Sigmoid colon (tissue), 7 donors: ENCODE results near the gene PRR15L. TPM values are rescaled to one million over a fixed set of nuclear protein-coding genes. Genes with fewer than 3 reads are reported as not detected.

Experiments
- DNase-seq: peaks from one replicate; pipeline ENCODE4 v3.0.0-alpha.2; 2019
- H3K27ac ChIP-seq, 4 donors: fragments of 200-600 bp; sonication (generic); one replicate each; pipeline ENCODE4 v1.5.1; 2016 to 2019; ENCODE audit warnings: mild to moderate bottlenecking in 1 of 4
- H3K27me3 ChIP-seq, 3 donors: fragments of 200-600 bp; sonication (generic); one replicate each; pipeline ENCODE4 v1.5.1; 2019; ENCODE audit warnings: mild to moderate bottlenecking in 1 of 3
- H3K36me3 ChIP-seq, 4 donors: fragments of 200-600 bp; sonication (generic); one replicate each; pipeline ENCODE4 v1.5.1; 2016 to 2019
- H3K4me1 ChIP-seq, 4 donors: fragments of 200-600 bp; sonication (generic); one replicate each; pipeline ENCODE4 v1.5.1; 2017 to 2019
- H3K4me3 ChIP-seq, 4 donors: fragments of 200-600 bp; sonication (generic); one replicate each; pipeline ENCODE4 v1.5.1; 2017 to 2019; ENCODE audit warnings: mild to moderate bottlenecking in 2 of 4, moderate library complexity in 1 of 4
- H3K9me3 ChIP-seq, 4 donors: fragments of 200-600 bp in 3 of 4; sonication (generic) in 3 of 4; one replicate each; pipeline versions ENCODE4 v1.5.1 to v1.6.1; 2013 to 2019
- CTCF ChIP-seq, 4 experiments: fragments of 450-650 bp in 3 of 4; fragments of 200-600 bp in 1 of 4; IDR thresholded peaks; one replicate each; pipeline ENCODE4 v1.5.1; 2016 to 2019; ENCODE audit warnings: antibody characterized with exemption in 4 of 4, mild to moderate bottlenecking in 3 of 4, moderate library complexity in 2 of 4
- EP300 ChIP-seq, 4 donors: sonication (generic); formaldehyde crosslinking; IDR thresholded peaks; one replicate each; pipeline ENCODE4 v1.6.1; 2017; ENCODE audit warnings: antibody characterized with exemption in 4 of 4
- POLR2A ChIP-seq, 2 donors: fragments of 450-650 bp; IDR thresholded peaks; one replicate each; pipeline ENCODE4 v1.6.1; 2016; ENCODE audit warnings: antibody characterized with exemption in 2 of 2, mild to moderate bottlenecking in 2 of 2, moderate library complexity in 2 of 2
- POLR2AphosphoS5 ChIP-seq, 4 donors: sonication (generic); formaldehyde crosslinking; IDR thresholded peaks; one replicate each; pipeline ENCODE4 v1.6.1; 2017; ENCODE audit warnings: antibody characterized with exemption in 4 of 4
- WGBS, 2 donors: extraction: QIAGEN DNeasy Blood & Tissue Kit; methylation state at CpG; one replicate each; pipeline ENCODE4 v1.1.7; 2013; 5-methylcytosine and 5-hydroxymethylcytosine counted together
- intact Hi-C: fragments of 100-400 bp; cut with DNase I; formaldehyde crosslinking; loops from one replicate; pipeline ENCODE4 v1.15.1; 2023
- polyA plus RNA-seq, 3 donors: library from polyadenylated mRNA; stranded (reverse); fragments of 200-250 nt; gene quantifications; one replicate each; pipeline ENCODE4 v1.2.3, GENCODE V29; 2013
- total RNA-seq, 4 donors: library from RNA; depleted of rRNA; stranded (reverse); fragments of >200 nt; gene quantifications; one replicate each; pipeline ENCODE4 v1.1.0, GENCODE V29; 2016
- donor health status: healthy with polysubstance abuse.
- donor health status: Bipolar disorder and iron deficiency.
- donor health status: healthy.

The PRR15L gene
- total and polyA plus RNA-seq, 7 donors: 0.36 to 334 (median 251) TPM; not detected in 3

GRCh38 chr17:47982645-47983390 lies 25.1 kb upstream of the PRR15L start:
- intact Hi-C loops: no loop called here
- Histone ChIP-seq H3K4me1 (peaks cover 0 to 10% (median 9%) of the 10 kb centered on the region in 4 donors), H3K4me3 (no peak overlapping the region), H3K27ac (no peak overlapping the region), H3K36me3 (peaks cover 0 to 61% (median 21%) of the 10 kb centered on the region in 4 donors), H3K9me3 (no peaks in the 10 kb centered on the region), H3K27me3 (no peaks in the 10 kb centered on the region)
- no peak for DNase-seq
- TF ChIP-seq POLR2AphosphoS5 (IDR thresholded peaks at IDR 0.05) (no peak), EP300 (IDR thresholded peaks at IDR 0.05) (no peak), POLR2A (IDR thresholded peaks at IDR 0.05) (no peak), CTCF (IDR thresholded peaks at IDR 0.05) (no peak)
- WGBS, 2 donors: 80 to 89% methylated on average over 9 of the region's 9 CpGs

- Histone ChIP-seq H3K36me3 (peaks cover 0 to 67% (median 26%) of the 10 kb centered on the region in 4 donors), H3K9me3 (no peaks in the 10 kb centered on the region), H3K27ac (no peak overlapping the region), H3K27me3 (no peaks in the 10 kb centered on the region), H3K4me3 (no peak overlapping the region), H3K4me1 (peaks cover 0 to 3% (median 2%) of the 10 kb centered on the region in 4 donors)
- TF ChIP-seq POLR2A (IDR thresholded peaks at IDR 0.05) (no peak), CTCF (IDR thresholded peaks at IDR 0.05) (no peak), EP300 (IDR thresholded peaks at IDR 0.05) (no peak), POLR2AphosphoS5 (IDR thresholded peaks at IDR 0.05) (no peak)
- 84 to 86% methylated on average over 14 of the region's 14 CpGs for WGBS, 2 donors
- DNase-seq: no peak
- intact Hi-C loops: no loop called here
These were observed 24.5 kb upstream of the PRR15L start for GRCh38 chr17:47982091-47982617.

- H3K4me1 ChIP-seq: no peaks in the 10 kb centered on the region
- peaks cover 0 to 74% (median 29%) of the 10 kb centered on the region in 4 donors for H3K36me3 ChIP-seq
- 71 to 93% methylated on average over 9 of the region's 9 CpGs for WGBS, 2 donors
- H3K9me3 ChIP-seq: no peaks in the 10 kb centered on the region
- no peak for TF ChIP-seq EP300 (IDR thresholded peaks at IDR 0.05)
- TF ChIP-seq CTCF (IDR thresholded peaks at IDR 0.05): no peak
- no peak for TF ChIP-seq POLR2AphosphoS5 (IDR thresholded peaks at IDR 0.05)
- no peak for TF ChIP-seq POLR2A (IDR thresholded peaks at IDR 0.05)
- H3K27ac ChIP-seq: no peak overlapping the region
- no peak overlapping the region for H3K4me3 ChIP-seq
- intact Hi-C loops: no loop called here
- H3K27me3 ChIP-seq: no peaks in the 10 kb centered on the region
- DNase-seq: no peak
These were observed 23.8 kb upstream of the PRR15L start for GRCh38 chr17:47981462-47981861.

- H3K4me3 ChIP-seq: no peak overlapping the region
- intact Hi-C loops: no loop called here
- DNase-seq: no peak
- no peak overlapping the region for H3K27ac ChIP-seq
- H3K27me3 ChIP-seq: no peaks in the 10 kb centered on the region
- no peaks in the 10 kb centered on the region for H3K4me1 ChIP-seq
- no peak for TF ChIP-seq EP300 (IDR thresholded peaks at IDR 0.05)
- TF ChIP-seq POLR2A (IDR thresholded peaks at IDR 0.05): no peak
- no peak for TF ChIP-seq CTCF (IDR thresholded peaks at IDR 0.05)
- TF ChIP-seq POLR2AphosphoS5 (IDR thresholded peaks at IDR 0.05): no peak
- peaks cover 0 to 83% (median 35%) of the 10 kb centered on the region in 4 donors for H3K36me3 ChIP-seq
- H3K9me3 ChIP-seq: no peaks in the 10 kb centered on the region
These were observed 22.9 kb upstream of the PRR15L start for GRCh38 chr17:47980541-47980940.
